Stimulated activated CD4-positive, alpha-beta T cell treated with anti-CD3 and anti-CD28 coated beads, TNF-alpha, amount 100 ng/mL, for 1 hour (primary cell): Measurements from ENCODE around the gene PSMA4.
"Not testable (repeated sequence)": the region's sequence is repeated elsewhere in the genome, so short reads cannot be mapped to it uniquely, and the experiment has no call there.

Source experiments
- DNase-seq, 3 donors: peaks; one replicate each; pipeline ENCODE4 v3.0.0-alpha.2; 2020; ENCODE audit warnings: low read depth in 3 of 3, low spot score in 1 of 3

Gene PSMA4

GRCh38 chr15:78540141-78540870 lies at the start of gene PSMA4:
Gene PSMA4 (plus strand): TSS chr15:78540444. CDS start chr15:78541928, 1,484 bp downstream.
- peak; percentile 81 to 94 (median 89) for DNase-seq

DNA sequence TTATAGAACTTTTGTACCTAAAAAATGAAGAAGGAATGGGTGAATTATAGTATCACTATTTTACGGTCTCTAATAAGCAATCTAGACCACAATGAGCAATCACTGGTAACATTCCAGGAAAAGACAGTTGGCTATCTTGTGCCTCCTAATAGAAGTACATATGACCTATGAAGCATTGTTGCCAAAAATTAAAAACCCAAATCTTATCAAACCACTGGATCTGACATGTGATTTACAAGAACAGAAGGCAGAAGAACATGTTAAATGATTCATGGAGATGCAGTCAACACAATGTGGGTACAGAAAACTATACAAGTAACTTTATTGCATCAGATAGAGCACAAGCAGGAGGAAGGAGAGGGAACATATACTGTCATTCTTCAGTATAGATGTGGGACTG lies 47.4 kb upstream of the PSMA4 start:
- DNase-seq = no peak

- DNase-seq = no peak
Measured at GRCh38 chr15:78501857-78502256, 38.4 kb upstream of the PSMA4 start.

DNA sequence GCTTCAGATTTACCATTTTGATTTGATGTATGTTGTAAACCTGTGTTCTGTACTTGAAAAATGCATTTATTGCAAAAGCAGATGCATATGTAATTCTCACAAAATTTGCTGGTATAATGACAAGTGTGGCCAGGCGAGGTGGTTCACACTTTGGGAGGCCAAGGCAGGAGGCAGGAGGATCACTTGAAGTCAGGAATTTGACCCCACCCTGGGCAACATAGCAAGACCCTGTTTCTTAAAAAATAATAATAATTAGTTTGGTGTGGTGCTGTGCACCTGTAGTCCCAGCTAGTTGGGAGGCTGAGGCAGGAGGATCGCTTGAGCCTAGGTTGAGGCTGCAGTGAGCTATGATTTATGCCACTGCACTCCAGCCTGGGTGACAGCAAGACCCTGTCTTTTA lies 37.6 kb upstream of the PSMA4 start:
- DNase-seq = no peak

DNA sequence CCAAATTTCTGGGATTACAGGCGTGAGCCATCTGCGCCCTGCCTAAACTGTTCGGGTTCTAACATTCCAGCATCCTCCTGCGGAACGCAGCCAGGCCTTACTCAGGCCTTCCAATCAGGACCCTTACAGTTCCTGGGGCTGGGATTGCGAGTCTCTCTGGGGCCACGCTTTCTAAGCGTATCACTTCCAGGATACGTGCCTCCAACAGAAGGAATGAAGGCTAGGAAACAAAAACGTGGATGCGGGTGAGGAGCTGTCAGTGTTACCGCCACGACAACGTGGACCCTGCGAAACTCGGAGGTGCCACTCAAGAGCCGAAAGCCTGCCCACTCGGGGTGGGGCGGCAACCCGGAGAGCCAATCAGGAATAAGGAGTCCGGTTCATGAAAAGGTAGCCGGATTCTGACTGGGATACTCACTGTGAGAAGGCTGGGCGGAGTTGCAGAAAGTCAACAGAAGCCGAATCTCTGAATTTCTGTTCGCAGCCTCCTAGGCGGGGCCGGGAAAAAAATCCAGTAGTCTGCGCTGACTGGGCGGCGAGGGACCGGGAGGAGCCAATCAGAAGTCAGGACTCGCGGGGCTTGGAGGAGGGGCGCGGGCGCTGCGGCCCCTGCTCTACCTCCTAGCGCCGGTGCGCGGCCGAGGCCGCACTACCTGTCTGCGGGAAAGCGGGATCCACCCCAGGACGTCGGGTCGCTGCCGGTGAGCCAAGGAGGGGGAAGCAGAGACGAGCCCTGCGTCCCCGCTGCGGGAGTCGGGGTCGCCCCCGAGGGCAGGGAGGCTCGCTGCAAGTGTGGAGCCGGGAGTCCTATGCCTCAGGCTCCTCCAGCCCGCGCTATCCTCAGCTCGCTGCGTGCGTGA lies 33.0 kb upstream of the PSMA4 start, which contains the start of gene HYKK:
Gene HYKK, plus strand, starts transcription at position 607 of the 860 bp plus-strand sequence. CDS start 5,512 bp downstream, outside the sequence.
- DNase-seq = peak; percentile 11 to 56 (median 41)

DNA sequence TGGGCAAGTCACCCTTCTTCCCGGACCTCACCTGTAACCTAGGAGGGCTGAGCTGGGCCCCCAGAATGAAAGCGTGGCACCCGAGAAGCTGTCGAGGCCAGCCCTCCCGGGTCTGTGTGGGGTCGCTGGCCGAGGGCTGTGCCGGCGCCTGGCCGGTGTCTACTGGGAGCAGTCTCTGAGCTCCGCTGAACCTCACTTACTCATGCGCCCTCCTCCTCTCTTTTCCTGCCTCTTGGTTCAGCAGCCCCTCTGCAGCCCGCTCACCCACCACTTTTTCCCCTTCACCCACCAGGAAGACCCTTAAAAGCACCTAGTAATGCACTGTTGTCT lies 32.4 kb upstream of the PSMA4 start:
- DNase-seq = peak in 1 of 3 donors; percentile 5

DNA sequence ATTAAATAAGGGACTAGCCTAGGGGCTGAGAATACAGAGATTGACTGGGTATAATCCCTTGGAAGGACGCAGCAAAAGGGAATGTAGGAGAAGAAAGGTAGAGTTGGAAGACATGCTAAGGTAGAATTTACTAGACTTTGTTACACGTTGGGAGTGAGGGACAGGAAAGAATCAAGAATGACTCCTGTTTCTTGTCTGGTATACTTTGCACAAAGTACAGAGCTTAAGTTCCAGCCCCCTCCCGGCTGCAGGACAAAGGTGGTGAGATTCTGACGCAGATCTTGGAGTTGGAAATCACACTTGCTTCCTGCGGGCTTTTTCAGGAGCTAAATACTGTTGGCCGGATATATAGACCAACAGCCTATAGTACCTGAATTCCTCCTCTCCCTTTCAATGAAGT lies 32.0 kb upstream of the PSMA4 start:
- DNase-seq = no peak

DNA sequence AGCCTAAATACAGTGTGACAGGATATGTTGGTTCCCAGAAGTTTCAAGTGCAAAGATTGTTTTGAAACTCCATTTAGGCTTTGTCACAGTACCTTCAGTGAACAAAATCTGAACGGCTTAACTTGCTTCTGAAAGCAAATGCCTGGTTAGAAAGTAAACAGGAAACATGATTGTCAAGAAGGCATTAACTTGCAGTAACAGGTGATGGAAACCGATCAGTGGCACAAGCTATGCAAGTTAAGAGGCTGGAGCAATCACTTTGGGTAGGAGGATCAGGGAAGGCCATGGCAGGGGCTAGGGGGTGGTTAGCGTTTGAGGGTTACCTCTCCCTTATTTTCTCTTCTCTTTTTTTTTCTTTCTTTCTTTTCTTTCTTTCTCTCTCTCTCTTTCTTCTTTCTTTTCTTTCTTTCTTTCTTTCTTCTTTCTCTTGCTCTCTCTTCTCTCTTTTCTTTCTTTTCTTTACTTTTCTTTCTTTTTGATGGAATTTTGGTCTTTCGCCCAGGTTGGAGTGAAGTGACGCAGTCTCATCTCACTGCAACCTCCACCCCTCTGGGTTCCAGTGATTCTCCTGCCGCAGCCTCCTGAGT lies 30.4 kb upstream of the PSMA4 start:
- no peak for DNase-seq

- not testable (repeated sequence) for DNase-seq
Measured at GRCh38 chr15:78520035-78520434, 20.2 kb upstream of the PSMA4 start.

DNA sequence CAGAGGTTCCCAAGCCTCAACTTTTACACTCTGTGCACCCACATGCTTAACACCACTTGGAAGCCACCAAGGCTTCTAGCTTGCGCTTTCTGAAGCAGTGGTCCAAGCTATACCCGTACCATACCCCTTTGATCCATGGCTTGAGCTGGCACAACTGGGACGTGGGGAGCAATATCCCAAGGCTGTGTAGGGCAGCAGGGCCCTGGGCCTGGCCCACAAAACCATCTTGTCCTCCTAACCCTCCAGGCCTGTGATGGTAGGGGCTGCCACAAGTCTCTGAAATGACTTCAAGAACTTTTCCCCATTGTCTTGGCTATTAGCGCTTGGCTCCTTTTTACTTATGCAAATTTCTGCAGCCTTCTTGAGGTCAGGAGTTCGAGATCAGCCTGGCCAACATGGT lies 16.0 kb upstream of the PSMA4 start:
- DNase-seq = no peak

- no peak for DNase-seq
Measured at GRCh38 chr15:78527325-78527724, 12.9 kb upstream of the PSMA4 start.

DNA sequence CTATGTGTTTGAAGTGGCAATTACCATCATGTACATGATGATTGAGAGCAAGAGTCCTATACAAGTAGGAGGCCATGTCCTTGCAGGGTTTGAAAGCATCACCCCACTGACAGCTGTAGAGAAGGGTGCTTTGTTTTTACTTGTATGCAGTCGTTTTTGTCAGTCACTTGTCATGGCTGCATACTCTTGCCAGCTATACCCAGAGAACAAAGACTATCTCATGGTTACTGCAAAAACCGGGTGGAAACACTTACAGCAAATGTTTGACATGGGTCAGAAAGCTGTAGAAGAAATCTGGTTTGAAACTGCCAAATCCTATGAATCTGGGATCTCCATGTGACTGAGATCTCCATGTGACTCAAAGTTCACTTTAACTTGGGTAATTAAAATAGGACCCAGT lies 6.9 kb upstream of the PSMA4 start:
- no peak for DNase-seq

DNA sequence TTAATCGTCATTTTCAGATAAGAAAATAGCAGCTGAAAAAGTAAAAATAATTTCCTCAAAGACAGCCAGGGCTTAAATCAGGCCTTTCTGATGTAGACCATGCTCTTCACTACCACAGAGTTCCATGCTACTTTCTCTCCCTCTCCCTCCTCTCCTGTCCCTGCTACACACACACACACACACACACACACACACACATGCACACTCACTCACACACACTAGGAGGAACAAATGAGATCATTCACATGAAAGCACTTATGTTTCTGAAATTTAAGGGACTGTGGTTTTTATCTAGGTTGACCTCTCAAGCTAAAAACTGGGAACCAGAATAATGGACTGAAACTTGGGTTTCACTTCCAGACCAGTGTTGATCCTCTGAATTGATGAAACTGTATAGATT lies 4.1 kb upstream of the PSMA4 start:
- DNase-seq = no peak

DNA sequence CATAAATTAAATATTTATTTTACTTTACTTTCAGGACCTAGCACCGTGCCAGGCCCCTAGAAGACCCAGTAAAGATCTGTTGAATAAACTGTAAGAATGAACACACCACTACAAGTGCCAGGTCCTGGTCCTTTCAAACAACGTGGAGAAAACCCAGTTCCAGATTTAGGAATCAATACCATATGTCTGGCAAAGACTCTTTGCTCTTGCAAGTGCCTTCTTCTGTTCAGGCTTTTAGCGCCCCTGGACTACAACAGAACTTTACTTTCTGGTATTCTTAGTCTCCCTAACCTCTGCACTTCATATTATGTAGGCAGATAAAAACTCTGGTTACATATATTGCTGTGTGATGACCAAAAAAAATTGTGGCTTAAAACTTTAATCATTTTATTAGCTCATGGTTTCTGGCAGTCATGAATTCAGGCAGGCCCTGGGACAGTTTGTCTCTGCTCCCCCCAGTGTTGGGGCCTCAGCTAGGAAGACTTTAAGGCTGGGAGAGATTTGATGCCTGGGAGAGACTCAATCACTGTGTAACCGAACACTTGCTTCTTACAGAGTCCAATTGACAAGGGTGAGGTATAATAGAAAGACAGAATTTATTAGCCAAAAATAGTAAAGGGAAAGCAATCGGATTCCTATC lies 2.9 kb upstream of the PSMA4 start:
- DNase-seq = no peak

DNA sequence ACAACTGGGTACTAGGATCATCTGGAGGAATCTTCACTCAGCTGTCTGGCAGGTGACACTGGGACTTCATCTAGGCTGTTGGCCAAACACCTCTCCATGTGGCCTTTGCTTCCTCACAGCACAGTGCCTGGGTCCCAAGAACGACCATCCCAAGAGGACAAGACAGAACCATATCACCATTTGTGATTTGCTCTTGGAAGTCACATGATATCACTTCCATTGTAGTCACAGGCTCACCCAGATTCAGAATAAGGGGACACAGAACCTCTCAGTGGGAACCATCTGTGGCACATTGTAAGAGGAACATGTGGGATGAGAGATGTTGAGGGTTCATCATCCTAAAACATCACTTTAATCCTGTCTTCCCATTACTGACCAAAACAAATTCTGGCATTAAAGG lies 1.9 kb upstream of the PSMA4 start:
- DNase-seq = no peak

DNA sequence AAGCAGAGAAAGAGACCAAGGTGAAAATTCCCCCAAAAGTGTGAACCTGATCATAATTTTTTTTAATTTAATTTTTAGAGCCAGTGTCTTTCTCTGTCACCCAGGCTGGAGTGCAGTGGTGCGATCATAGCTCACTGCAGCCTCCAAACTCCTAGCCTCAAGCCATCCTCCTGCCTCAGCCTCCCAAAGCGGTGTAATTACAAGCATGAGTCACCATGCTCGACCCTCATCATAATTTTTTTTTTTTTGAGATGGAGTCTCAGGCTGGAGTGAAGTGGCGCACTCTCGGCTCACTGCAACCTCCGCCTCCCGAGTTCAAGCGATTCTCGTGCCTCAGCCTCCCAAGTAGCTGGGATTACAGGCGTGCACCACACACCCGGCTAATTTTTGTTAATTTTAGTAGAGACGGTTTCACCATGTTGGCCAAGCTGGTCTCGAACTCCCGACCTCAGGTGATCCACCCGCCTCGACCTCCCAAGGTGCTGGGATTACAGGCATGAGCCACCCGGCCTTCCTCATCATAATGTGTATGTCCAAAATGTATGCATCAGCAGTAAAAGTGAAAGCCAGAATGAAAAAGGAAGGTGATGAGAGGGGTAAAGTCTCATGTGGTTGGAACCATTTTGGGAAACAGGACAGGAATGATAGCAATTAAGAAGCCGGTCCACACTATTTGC lies 642 bp upstream of the PSMA4 start:
- not testable (repeated sequence) for DNase-seq

DNA sequence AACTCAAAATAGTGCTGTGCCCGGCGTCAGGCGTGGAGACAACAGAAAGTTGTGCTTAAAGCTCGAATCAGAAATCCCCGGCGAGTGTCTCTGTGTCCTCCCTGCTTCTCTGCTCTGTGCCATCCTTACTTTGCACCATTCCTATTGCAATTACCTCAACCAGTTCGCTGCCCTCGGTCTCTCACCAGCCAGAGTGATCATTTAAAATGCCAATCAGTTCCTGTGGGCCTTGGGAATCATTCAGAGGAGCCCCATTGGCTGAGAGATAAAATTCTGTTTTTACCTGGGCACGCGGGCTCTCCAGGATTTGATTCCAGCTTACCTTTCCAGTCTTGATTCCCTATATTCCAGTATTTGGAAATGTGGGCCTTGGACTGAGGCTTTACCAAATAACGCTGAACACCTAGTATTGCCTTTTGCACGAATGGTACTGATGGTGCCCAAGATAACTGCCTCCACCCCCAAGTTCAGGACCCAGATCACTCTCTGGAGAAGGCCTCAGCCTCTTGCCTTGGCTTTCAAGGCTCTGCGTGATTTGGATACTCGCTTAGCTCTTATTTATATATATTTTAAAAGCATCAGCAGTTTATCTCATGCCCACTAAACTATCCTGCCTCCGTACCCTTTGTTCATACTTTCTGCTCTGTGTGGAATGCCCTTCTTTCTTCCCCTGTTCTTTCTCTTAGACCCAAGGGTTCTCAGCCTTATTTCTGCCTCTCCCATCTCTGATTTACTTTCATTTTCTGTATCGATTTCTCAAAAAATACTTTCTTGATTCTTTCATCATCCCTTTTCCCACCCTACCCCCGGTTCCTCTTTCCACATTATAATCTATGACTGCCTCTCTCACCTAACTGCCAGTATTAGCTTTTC lies 863 bp downstream of the PSMA4 start:
- DNase-seq = no peak

GRCh38 chr15:78541744-78542034 lies 1.4 kb downstream of the PSMA4 start:
- no peak for DNase-seq

DNA sequence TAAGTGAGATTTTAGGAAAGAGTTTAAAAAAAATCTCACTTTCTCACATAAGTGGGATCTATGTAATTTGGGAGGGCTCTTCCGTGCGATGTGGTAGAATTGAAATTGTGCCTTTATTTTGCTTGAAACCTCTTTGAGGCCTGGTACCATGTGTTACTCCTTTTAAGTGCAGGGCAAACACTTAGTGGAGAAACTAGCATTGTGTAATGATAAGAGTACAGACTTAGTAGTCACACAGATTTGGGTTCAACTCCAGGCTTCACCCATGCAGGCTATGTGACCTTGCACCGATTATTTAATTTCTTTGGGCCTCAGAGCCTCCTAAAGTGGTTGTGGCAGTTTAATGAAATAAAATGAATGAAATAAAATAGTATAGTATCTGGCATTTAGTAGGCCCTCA lies 2.4 kb downstream of the PSMA4 start:
- DNase-seq = no peak

- DNase-seq = no peak
Measured at GRCh38 chr15:78550194-78550593, 9.9 kb downstream of the PSMA4 start.
